GM12872 (cell line): ENCODE measurements around the gene MAP4K2.
A peak's percentile ranks its signal among the peaks of the same experiment; 100 is the strongest.

ENCODE experiments used
- CTCF ChIP-seq: IDR thresholded peaks from 3 replicates; pipeline ENCODE4 v1.5.1; 2011; ENCODE audit warnings: low read depth, mild to moderate bottlenecking, low read length, moderate library complexity; ENCODE audit not compliant: insufficient read depth

MAP4K2 gene

DNA sequence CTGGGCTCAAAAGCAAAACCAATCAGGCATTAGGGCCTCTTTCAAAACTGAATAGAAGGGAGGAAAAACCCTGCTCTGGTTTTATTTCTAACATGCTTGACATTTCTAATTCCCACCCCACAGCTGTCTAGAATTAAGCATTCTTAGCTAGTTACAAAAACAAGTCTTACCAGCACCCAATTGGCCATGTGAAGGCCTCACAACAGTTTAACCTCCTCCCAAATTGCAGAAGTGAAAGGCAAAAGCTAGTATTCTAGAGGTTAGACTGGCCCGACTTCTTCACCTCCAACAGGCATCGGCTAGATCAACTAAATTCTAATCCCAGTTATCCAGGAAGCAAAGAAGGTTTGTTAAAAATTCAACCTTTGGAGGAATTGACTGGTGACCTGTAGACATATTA is 31.2 kb downstream of the MAP4K2 start:
- TF ChIP-seq CTCF: no peak

DNA sequence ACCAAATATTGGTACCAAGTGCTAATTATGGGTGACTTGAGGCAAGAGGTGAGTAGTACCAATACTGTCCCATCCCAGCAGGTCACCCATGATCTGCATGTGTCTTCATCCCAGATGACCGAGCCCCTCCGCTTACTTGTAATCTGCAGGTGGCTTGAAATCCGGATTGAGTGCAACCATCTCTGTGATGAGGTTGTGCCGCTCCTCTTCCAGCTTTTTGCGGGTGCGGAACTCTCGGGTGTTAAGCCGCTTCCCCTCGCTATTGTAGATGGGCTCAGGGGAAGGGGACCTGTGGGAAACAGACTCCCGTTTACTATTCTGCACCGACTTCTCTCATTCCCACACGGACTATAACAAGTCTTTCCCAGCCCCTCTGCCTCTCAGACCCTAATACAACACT is 32.9 kb downstream of the MAP4K2 start:
- TF ChIP-seq CTCF: no peak

GRCh38 chr11:64769283-64769682 is 33.7 kb downstream of the MAP4K2 start:
- no peak for TF ChIP-seq CTCF

DNA sequence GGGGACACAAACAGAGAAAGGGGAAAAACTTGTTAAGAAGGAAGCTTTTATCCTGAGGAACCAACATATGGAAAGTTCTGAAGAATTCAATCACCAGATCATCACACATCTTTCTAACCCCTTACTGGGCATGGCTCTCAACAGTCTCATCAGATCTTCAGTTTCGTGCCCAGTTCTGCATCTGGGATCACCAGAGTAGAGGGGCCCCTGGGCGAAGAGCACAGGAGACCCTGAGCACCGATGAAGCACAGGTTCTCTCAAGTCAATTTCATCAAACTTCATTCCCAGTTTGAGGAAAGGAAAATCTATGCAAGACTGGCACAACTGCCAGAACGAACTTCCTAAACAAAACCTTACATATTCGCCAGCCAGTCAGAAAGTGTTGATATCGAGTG is 34.7 kb downstream of the MAP4K2 start:
- TF ChIP-seq CTCF: no peak

DNA sequence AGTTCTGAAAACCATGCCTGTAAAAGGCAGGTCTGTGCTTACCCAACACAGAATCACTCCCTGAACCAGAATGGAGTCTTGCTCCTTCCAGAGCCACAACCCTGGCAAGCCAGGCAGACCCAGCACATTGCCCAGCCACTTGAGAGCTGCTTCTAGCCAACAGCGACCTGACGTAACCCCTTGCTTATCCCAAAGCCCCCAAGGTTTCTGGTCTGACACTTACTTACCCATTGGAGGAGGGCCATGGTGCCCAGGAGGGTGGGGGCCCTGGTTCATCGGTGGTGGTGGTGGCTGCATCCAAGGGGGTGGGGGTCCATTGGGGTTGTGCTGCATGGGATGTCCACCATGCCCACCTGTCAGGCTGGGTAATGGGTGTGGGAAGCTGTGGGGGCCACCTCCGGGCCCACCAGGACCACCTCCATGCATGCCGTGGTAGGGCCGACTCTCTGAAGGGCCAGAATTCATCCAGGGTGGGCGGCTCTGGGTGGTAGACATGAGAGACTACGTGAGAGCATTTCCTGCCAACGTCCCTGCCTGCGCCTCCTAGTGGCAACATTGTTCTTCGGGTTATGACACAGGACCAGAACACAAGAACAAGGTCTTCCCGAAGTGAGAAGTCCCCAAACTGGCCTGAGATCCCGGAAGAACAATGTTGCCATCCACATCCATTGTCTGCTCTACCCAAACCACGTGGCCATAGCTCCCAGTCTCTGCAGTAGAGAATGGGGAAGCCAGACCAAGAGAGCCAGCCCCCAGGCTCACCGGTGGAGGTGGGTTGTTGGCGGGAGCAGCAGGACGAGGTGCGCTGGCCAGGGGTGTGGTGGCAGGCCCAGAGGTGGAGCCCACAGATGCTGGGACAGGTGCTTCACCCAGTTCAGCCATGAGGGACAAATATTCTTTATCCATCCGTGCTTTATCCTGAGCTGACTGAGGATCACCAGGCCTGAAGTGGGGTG is 35.4 kb downstream of the MAP4K2 start:
- TF ChIP-seq CTCF: peak; percentile 85

- no peak for TF ChIP-seq CTCF
Observed at GRCh38 chr11:64766881-64767280, 36.1 kb downstream of the MAP4K2 start.

DNA sequence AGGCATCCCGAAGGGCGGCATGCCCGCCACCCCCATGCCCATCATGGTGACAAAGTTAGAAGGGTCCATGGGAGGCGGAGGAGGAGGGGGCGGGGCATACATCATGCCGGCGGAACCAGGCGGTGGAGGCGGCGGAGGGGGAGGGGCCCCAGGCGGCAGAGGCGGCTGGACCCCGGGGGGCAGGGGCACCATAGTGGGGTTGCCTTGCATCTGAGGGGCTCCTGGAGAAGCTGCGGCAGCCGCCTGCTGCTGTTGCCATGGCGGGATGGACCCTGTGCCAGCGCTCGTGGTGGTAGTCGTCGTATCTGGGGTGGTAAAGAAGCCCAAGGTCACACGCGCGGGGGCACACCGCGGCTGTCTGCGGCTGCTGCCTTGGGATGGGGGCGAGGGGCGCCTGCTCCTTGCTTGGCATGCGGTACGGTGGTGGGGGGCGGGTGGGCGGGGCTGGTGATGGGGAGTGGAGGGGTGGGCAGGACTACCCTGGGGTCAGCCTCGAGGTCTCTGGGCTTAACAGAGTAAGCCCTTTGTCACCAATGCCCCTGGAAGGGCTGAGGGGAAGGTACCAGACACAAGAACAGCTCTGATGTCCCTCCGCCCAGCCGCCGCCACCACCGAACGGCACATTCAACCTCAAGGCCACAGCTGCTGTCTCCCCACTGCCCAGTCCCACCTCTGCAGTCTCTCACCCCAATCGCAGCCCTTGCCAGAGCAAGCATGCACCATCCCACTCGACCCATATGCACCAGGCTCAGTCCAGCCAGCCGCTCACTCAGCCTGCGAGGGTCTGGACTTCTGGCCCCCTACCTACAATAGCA is 37.0 kb downstream of the MAP4K2 start:
- no peak for TF ChIP-seq CTCF
